ENCODE results near the gene CCDC159.
"Not testable (repeated sequence)": the region's sequence is repeated elsewhere in the genome, so short reads cannot be mapped to it uniquely, and the experiment has no call there.

Gene CCDC159

GRCh38 chr19:11378319-11379189 lies 32.2 kb downstream of the CCDC159 start:
- no peaks in the 10 kb centered on the region for H3K9me3 ChIP-seq (ENCODE audit: control insufficient read depth, low read length)
- H3K23ac ChIP-seq (ENCODE audit: low read length in 2 of 2), result peak overlapping the region in 1 of 2 experiments; percentile 77
- peak overlapping the region in 1 of 2 experiments; percentile 27 for H2BK12ac ChIP-seq (ENCODE audit: low read length in 2 of 2)
- no peak overlapping the region for H2BK5ac ChIP-seq (ENCODE audit: low read depth, low read length, poor library complexity, severe bottlenecking)
- peak overlapping the region; percentile 34 for H2AK5ac ChIP-seq (ENCODE audit: low read length, severe bottlenecking)
- H4K91ac ChIP-seq (ENCODE audit: low read length), result peak overlapping the region; percentile 52
- DNase-seq, result peak; percentile 79
- no peak overlapping the region for H2BK15ac ChIP-seq (ENCODE audit: low read depth, poor library complexity, severe bottlenecking)
- H3K27me3 ChIP-seq (ENCODE audit: control insufficient read depth in 1 of 2, insufficient read depth in 1 of 2, low read length in 2 of 2), result peaks cover 11 to 15% of the 10 kb centered on the region in 2 experiments
- H2AFZ ChIP-seq (ENCODE audit: low read depth, low read length), result no peak overlapping the region
- H3K27ac ChIP-seq (ENCODE audit: low read length, poor library complexity, severe bottlenecking), result peak overlapping the region; percentile 69
- peaks cover 7% of the 10 kb centered on the region for H3K79me1 ChIP-seq (replicated peaks; ENCODE audit: low read length, poor library complexity, severe bottlenecking)
- peaks cover 53% of the 10 kb centered on the region for H3K4me1 ChIP-seq (ENCODE audit: control insufficient read depth, insufficient read depth, low read depth, low read length)
- peak overlapping the region in 1 of 2 experiments; percentile 69 for H3K18ac ChIP-seq (ENCODE audit: low read depth in 1 of 2, low read length in 2 of 2)
- peak overlapping the region in 1 of 2 experiments; percentile 55 for H3K4me3 ChIP-seq (ENCODE audit: insufficient read depth in 1 of 2, low read depth in 1 of 2, low read length in 2 of 2)
- no peak overlapping the region for H3K4me2 ChIP-seq (ENCODE audit: low read length, poor library complexity, severe bottlenecking)
- peak overlapping the region in 1 of 2 experiments; percentile 62 for H3K14ac ChIP-seq (ENCODE audit: low read length in 2 of 2)
- WGBS, result 61% methylated on average over 6 of the region's 8 CpGs
- no peaks in the 10 kb centered on the region for H3K36me3 ChIP-seq (ENCODE audit: control insufficient read depth in 1 of 2, insufficient read depth in 2 of 2, low read depth in 1 of 2, low read length in 2 of 2)
- peak overlapping the region; percentile 26 for H3K9ac ChIP-seq (ENCODE audit: low read length)
- H4K8ac ChIP-seq (ENCODE audit: low read length), result peak overlapping the region; percentile 38
- H2BK120ac ChIP-seq (ENCODE audit: low read depth, low read length), result no peak overlapping the region
- peak overlapping the region in 1 of 2 experiments; percentile 44 for H3K4ac ChIP-seq (ENCODE audit: low read depth in 1 of 2, low read length in 2 of 2)

DNA sequence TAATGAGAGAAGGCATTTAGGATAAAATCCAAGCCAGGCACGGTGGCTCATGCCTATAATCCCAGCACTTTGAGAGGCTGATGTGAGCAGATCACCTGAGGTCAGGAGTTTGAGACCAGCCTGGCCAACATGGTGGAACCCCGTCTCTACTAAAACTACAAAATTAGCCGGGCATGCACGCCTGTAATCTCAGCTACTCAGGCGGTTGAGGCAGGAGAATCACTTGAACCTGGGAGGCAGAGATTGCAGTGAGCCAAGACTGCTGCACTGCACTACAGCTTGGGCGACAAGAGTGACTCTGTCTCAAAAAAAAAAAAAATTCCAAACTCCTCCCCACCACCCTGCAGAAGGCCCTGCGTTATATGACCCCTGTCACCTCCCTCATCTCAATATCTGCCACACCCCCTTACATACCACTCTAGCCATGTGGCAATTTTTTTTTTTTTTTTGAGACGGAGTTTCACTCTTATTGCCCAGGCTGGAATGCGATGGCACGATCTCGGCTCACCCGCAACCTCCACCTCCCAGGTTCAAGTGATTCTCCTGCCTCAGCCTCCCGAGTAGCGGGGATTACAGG lies 33.0 kb downstream of the CCDC159 start:
- not testable (repeated sequence) for H2BK120ac ChIP-seq (ENCODE audit: low read depth, low read length); H3K9me3 ChIP-seq (ENCODE audit: control insufficient read depth, low read length); H3K18ac ChIP-seq (ENCODE audit: low read depth in 1 of 2, low read length in 2 of 2); H3K36me3 ChIP-seq (ENCODE audit: control insufficient read depth in 1 of 2, insufficient read depth in 2 of 2, low read depth in 1 of 2, low read length in 2 of 2); H2BK12ac ChIP-seq (ENCODE audit: low read length in 2 of 2); H3K4ac ChIP-seq (ENCODE audit: low read depth in 1 of 2, low read length in 2 of 2); H2AK5ac ChIP-seq (ENCODE audit: low read length, severe bottlenecking); H3K27ac ChIP-seq (ENCODE audit: low read length, poor library complexity, severe bottlenecking); H3K9ac ChIP-seq (ENCODE audit: low read length); H4K91ac ChIP-seq (ENCODE audit: low read length); H4K8ac ChIP-seq (ENCODE audit: low read length); H3K4me2 ChIP-seq (ENCODE audit: low read length, poor library complexity, severe bottlenecking); H3K23ac ChIP-seq (ENCODE audit: low read length in 2 of 2); H3K14ac ChIP-seq (ENCODE audit: low read length in 2 of 2); DNase-seq; H3K4me3 ChIP-seq (ENCODE audit: insufficient read depth in 1 of 2, low read depth in 1 of 2, low read length in 2 of 2); H2BK5ac ChIP-seq (ENCODE audit: low read depth, low read length, poor library complexity, severe bottlenecking); H2AFZ ChIP-seq (ENCODE audit: low read depth, low read length); H3K79me1 ChIP-seq (replicated peaks; ENCODE audit: low read length, poor library complexity, severe bottlenecking); H2BK15ac ChIP-seq (ENCODE audit: low read depth, poor library complexity, severe bottlenecking)
- WGBS, result 91% methylated on average over 13 of the region's 14 CpGs
- Histone ChIP-seq H3K4me1 (ENCODE audit: control insufficient read depth, insufficient read depth, low read depth, low read length) (peaks cover 58% of the 10 kb centered on the region), H3K27me3 (ENCODE audit: control insufficient read depth in 1 of 2, insufficient read depth in 1 of 2, low read length in 2 of 2) (peaks cover 14 to 15% of the 10 kb centered on the region in 2 experiments)

DNA sequence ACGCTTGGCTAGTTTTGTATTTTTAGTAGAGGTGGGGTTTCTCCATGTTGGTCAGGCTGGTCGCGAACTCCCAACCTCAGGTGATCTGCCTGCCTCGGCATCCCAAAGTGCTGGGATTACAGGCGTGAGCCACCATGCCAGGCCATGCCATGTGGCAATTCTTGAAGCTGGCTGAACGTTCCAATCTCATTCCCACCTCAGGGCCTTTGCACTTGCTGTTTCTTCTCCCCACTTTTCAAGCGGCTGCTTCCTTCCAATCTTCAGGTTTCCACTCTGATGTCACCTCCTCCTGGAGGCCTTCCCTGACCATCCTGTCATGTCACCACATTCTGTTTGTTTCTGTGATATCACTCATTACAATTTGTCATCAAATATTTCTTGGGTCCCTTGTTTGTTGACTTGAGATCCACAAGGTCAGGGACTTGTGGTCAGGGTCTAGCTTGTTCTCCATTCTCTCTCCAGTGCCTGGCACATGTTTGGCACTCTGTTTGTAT lies 33.6 kb downstream of the CCDC159 start:
- Histone ChIP-seq H3K4ac (ENCODE audit: low read depth in 1 of 2, low read length in 2 of 2) (no peak overlapping the region), H3K4me1 (ENCODE audit: control insufficient read depth, insufficient read depth, low read depth, low read length) (peaks cover 58% of the 10 kb centered on the region), H3K79me1 (replicated peaks; ENCODE audit: low read length, poor library complexity, severe bottlenecking) (peaks cover 7% of the 10 kb centered on the region), H2BK5ac (ENCODE audit: low read depth, low read length, poor library complexity, severe bottlenecking) (no peak overlapping the region), H2AFZ (ENCODE audit: low read depth, low read length) (no peak overlapping the region), H3K9ac (ENCODE audit: low read length) (peak overlapping the region; percentile 94), H3K18ac (ENCODE audit: low read depth in 1 of 2, low read length in 2 of 2) (no peak overlapping the region), H2BK12ac (ENCODE audit: low read length in 2 of 2) (no peak overlapping the region), H3K4me2 (ENCODE audit: low read length, poor library complexity, severe bottlenecking) (no peak overlapping the region), H3K27ac (ENCODE audit: low read length, poor library complexity, severe bottlenecking) (no peak overlapping the region), H3K27me3 (ENCODE audit: control insufficient read depth in 1 of 2, insufficient read depth in 1 of 2, low read length in 2 of 2) (peaks cover 14 to 15% of the 10 kb centered on the region in 2 experiments), H2BK15ac (ENCODE audit: low read depth, poor library complexity, severe bottlenecking) (no peak overlapping the region), H3K36me3 (ENCODE audit: control insufficient read depth in 1 of 2, insufficient read depth in 2 of 2, low read depth in 1 of 2, low read length in 2 of 2) (no peaks in the 10 kb centered on the region), H4K8ac (ENCODE audit: low read length) (no peak overlapping the region), H2BK120ac (ENCODE audit: low read depth, low read length) (no peak overlapping the region), H4K91ac (ENCODE audit: low read length) (no peak overlapping the region), H3K4me3 (ENCODE audit: insufficient read depth in 1 of 2, low read depth in 1 of 2, low read length in 2 of 2) (peak overlapping the region in 1 of 2 experiments; percentile 92), H3K23ac (ENCODE audit: low read length in 2 of 2) (no peak overlapping the region), H3K9me3 (ENCODE audit: control insufficient read depth, low read length) (no peaks in the 10 kb centered on the region), H3K14ac (ENCODE audit: low read length in 2 of 2) (no peak overlapping the region), H2AK5ac (ENCODE audit: low read length, severe bottlenecking) (no peak overlapping the region)
- DNase-seq, result no peak
- 98% methylated on average over 7 of the region's 7 CpGs for WGBS

Data from mesenchymal stem cell (in vitro differentiated cells and primary cell).